H9 (cell line): ENCODE data around the gene JCHAIN. TPM values are rescaled to one million over a fixed set of nuclear protein-coding genes. Genes with fewer than 3 reads are reported as not detected.

Source experiments
- DNase-seq: peaks from one replicate; pipeline ENCODE4 v3.0.0-alpha.2; 2017
- H2AFZ ChIP-seq: one replicate; pipeline ENCODE4 v1.6.1; 2013; ENCODE audit warnings: mild to moderate bottlenecking, low read length, control low read depth, moderate library complexity
- H2AK5ac ChIP-seq: 2 replicates; pipeline ENCODE4 v1.6.1; 2013; ENCODE audit warnings: low read length, control low read depth, mixed read lengths; ENCODE audit not compliant: insufficient read length
- H2BK120ac ChIP-seq: one replicate; pipeline ENCODE4 v1.6.1; 2013; ENCODE audit warnings: low read depth, mild to moderate bottlenecking, low read length, control low read depth, inconsistent platforms; ENCODE audit not compliant: poor library complexity, severe bottlenecking
- H2BK12ac ChIP-seq: 2 replicates; pipeline ENCODE4 v1.6.1; 2013; ENCODE audit warnings: low read length, control low read depth, mixed read lengths, low read depth; ENCODE audit not compliant: insufficient read length
- H2BK15ac ChIP-seq: 2 replicates; pipeline ENCODE4 v1.6.1; 2013; ENCODE audit warnings: low read depth, low read length, control low read depth
- H2BK20ac ChIP-seq: one replicate; pipeline ENCODE4 v1.6.1; 2013; ENCODE audit warnings: low read depth, mild to moderate bottlenecking, low read length, control low read depth, inconsistent platforms; ENCODE audit not compliant: poor library complexity, severe bottlenecking
- H2BK5ac ChIP-seq: 2 replicates; pipeline ENCODE4 v1.6.1; 2013; ENCODE audit warnings: low read length, control low read depth, mixed read lengths; ENCODE audit not compliant: insufficient read length
- H3K14ac ChIP-seq: 2 replicates; pipeline ENCODE4 v1.6.1; 2013; ENCODE audit warnings: low read length, control low read depth; ENCODE audit not compliant: insufficient read depth
- H3K18ac ChIP-seq: 2 replicates; pipeline ENCODE4 v1.6.1; 2013; ENCODE audit warnings: low read depth, mild to moderate bottlenecking, mixed read lengths, low read length, control low read depth; ENCODE audit not compliant: insufficient read length
- H3K23ac ChIP-seq: 2 replicates; pipeline ENCODE4 v1.6.1; 2013; ENCODE audit warnings: low read length, control low read depth, mixed read lengths, low read depth; ENCODE audit not compliant: insufficient read length
- H3K23me2 ChIP-seq: 2 replicates; pipeline ENCODE4 v1.6.1; 2013; ENCODE audit warnings: low read depth, mild to moderate bottlenecking, mixed read lengths, low read length, control low read depth; ENCODE audit not compliant: insufficient read length, poor library complexity, severe bottlenecking
- H3K27ac ChIP-seq: 2 replicates; pipeline ENCODE4 v1.5.1; 2013; ENCODE audit warnings: low read length, control low read depth, mixed read lengths, low read depth; ENCODE audit not compliant: insufficient read length
- H3K27me3 ChIP-seq: 2 replicates; pipeline ENCODE4 v1.6.1; 2013; ENCODE audit warnings: low read length, control low read depth, inconsistent platforms; ENCODE audit not compliant: insufficient read depth
- H3K4ac ChIP-seq: 2 replicates; pipeline ENCODE4 v1.6.1; 2013; ENCODE audit warnings: low read depth, mild to moderate bottlenecking, control low read depth, inconsistent platforms, low read length, moderate library complexity
- H3K4me1 ChIP-seq: 2 replicates; pipeline ENCODE4 v1.6.1; 2013; ENCODE audit warnings: low read length, control low read depth, inconsistent platforms; ENCODE audit not compliant: insufficient read depth
- H3K4me2 ChIP-seq: 2 replicates; pipeline ENCODE4 v1.6.1; 2013; ENCODE audit warnings: low read length, control low read depth, mixed read lengths; ENCODE audit not compliant: insufficient read length, insufficient read depth
- H3K56ac ChIP-seq: 2 replicates; pipeline ENCODE4 v1.6.1; 2013; ENCODE audit warnings: low read depth, mild to moderate bottlenecking, mixed read lengths, low read length, control low read depth; ENCODE audit not compliant: insufficient read length
- H3K79me1 ChIP-seq: 2 replicates; pipeline ENCODE4 v1.6.1; 2013; ENCODE audit warnings: low read depth, mild to moderate bottlenecking, moderate library complexity, low read length, control low read depth, inconsistent platforms; ENCODE audit not compliant: insufficient read depth, poor library complexity, severe bottlenecking
- H3K79me2 ChIP-seq: 2 replicates; pipeline ENCODE4 v1.6.1; 2013; ENCODE audit warnings: low read length, control low read depth, inconsistent platforms; ENCODE audit not compliant: insufficient read depth
- H3K9ac ChIP-seq: 2 replicates; pipeline ENCODE4 v1.6.1; 2013; ENCODE audit warnings: low read length, control low read depth, mixed read lengths; ENCODE audit not compliant: insufficient read length; ENCODE audit errors: extremely low read depth
- H3K9me3 ChIP-seq: one replicate; pipeline ENCODE4 v1.6.1; 2013; ENCODE audit warnings: low read depth, low read length, inconsistent platforms; ENCODE audit not compliant: control insufficient read depth
- H3T11ph ChIP-seq: one replicate; pipeline ENCODE4 v1.6.1; 2013; ENCODE audit warnings: mild to moderate bottlenecking, low read length, control low read depth, inconsistent platforms
- H4K20me1 ChIP-seq: one replicate; pipeline ENCODE4 v1.6.1; 2013; ENCODE audit not compliant: control insufficient read depth, insufficient read length, insufficient read depth
- H4K5ac ChIP-seq: 2 replicates; pipeline ENCODE4 v1.6.1; 2013; ENCODE audit warnings: low read depth, mild to moderate bottlenecking, mixed read lengths, low read length, control low read depth; ENCODE audit not compliant: insufficient read length
- H4K8ac ChIP-seq: replicated peaks from 2 replicates; pipeline ENCODE4 v1.6.1; 2013; ENCODE audit warnings: low read length, control low read depth, mixed read lengths, low read depth; ENCODE audit not compliant: insufficient read length
- H4K91ac ChIP-seq: 2 replicates; pipeline ENCODE4 v1.6.1; 2013; ENCODE audit warnings: low read depth, mild to moderate bottlenecking, moderate library complexity, mixed read lengths, low read length, control low read depth; ENCODE audit not compliant: insufficient read length
- H3K27ac Mint-ChIP-seq, 3 experiments: 2 replicates in 2 of 3; 3 replicates in 1 of 3; pipeline ENCODE4 v1.8.0; 2020 to 2021; ENCODE audit warnings: mixed read lengths in 3 of 3, mild to moderate bottlenecking in 1 of 3, moderate library complexity in 1 of 3
- H3K27me3 Mint-ChIP-seq: 2 replicates; pipeline ENCODE4 v1.8.0; 2021; ENCODE audit warnings: low read depth, mild to moderate bottlenecking, moderate library complexity, mixed read lengths
- H3K36me3 Mint-ChIP-seq, 3 experiments: 2 replicates in 2 of 3; 3 replicates in 1 of 3; pipeline ENCODE4 v1.8.0; 2020 to 2021; ENCODE audit warnings: low read depth in 3 of 3, mixed read lengths in 3 of 3; ENCODE audit not compliant: insufficient read depth in 1 of 3
- H3K4me1 Mint-ChIP-seq, 2 experiments: 2 replicates each; pipeline ENCODE4 v1.8.0; 2020; ENCODE audit warnings: mixed read lengths in 2 of 2
- H3K4me3 Mint-ChIP-seq, 2 experiments: 2 replicates in 1 of 2; 3 replicates in 1 of 2; pipeline ENCODE4 v1.8.0; 2020 to 2021; ENCODE audit warnings: mild to moderate bottlenecking in 2 of 2, mixed read lengths in 2 of 2, moderate library complexity in 1 of 2
- H3K9me3 Mint-ChIP-seq, 2 experiments: 2 replicates in 1 of 2; 3 replicates in 1 of 2; pipeline ENCODE4 v1.8.0; 2020; ENCODE audit warnings: mild to moderate bottlenecking in 2 of 2, mixed read lengths in 2 of 2, moderate library complexity in 1 of 2
- CTCF ChIP-seq: fragments of 200-600 bp; sonication (generic); conservative IDR thresholded peaks from 3 replicates; pipeline ENCODE4 v1.8.0; 2021; ENCODE audit warnings: antibody characterized with exemption, mild to moderate bottlenecking
- WGBS: extraction: QIAGEN DNeasy Blood & Tissue Kit; methylation state at CpG from one replicate; pipeline ENCODE4 v1.1.7; 2013; ENCODE audit warnings: missing lambda C conversion rate, low lambda C conversion rate, mixed read lengths; ENCODE audit not compliant: insufficient read length; ENCODE audit errors: extremely low coverage; 5-methylcytosine and 5-hydroxymethylcytosine counted together
- total RNA-seq: library from RNA; stranded (reverse); gene quantifications from 2 replicates; pipeline ENCODE4 v1.2.1, GENCODE V29; 2021

The JCHAIN gene
- total RNA-seq, 1 experiment from 2014 or later, result not detected

DNA sequence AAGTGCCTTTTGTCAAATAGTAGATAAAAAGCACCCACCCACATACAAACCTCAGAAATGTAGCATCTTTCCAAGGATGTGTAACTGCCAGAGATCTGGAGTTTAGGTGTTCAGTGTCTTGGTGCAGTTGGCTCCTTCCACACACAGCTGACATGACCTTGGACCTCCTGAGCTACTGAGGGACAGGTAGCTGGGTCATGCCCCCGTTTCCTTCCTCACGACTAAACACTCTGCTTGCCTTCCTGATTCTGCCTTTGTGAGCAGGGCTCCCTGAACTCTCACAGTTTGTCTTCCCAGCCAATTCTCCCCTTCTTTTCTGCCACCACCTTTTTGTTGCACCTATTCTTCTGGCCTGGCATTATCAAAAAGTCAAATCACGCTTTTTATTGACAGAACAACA is 45.3 kb upstream of the JCHAIN start:
- Histone ChIP-seq H3K79me2 (no peaks in the 10 kb centered on the region; the same call in 1 of the 2 replicates), H4K8ac (no peak overlapping the region), H3K23me2 (no peaks in the 10 kb centered on the region), H3K56ac (no peak overlapping the region), H3K14ac (no peak overlapping the region), H3K18ac (no peak overlapping the region), H3K27ac (no peak overlapping the region), H3K79me1 (no peaks in the 10 kb centered on the region), H4K5ac (no peak overlapping the region), H3K23ac (no peak overlapping the region), H3K9me3 (no peaks in the 10 kb centered on the region), H2BK5ac (no peak overlapping the region), H2AK5ac (no peak overlapping the region), H2BK20ac (no peak overlapping the region), H2BK120ac (no peak overlapping the region), H3K4ac (no peak overlapping the region), H2AFZ (no peak overlapping the region), H4K20me1 (no peaks in the 10 kb centered on the region), H3K4me1 (no peaks in the 10 kb centered on the region; the same call in 1 of the 2 replicates), H4K91ac (no peak overlapping the region), H3T11ph (no peak overlapping the region), H3K4me2 (no peak overlapping the region), H2BK15ac (no peak overlapping the region), H2BK12ac (no peak overlapping the region), H3K27me3 (no peaks in the 10 kb centered on the region), H3K9ac (no peak overlapping the region)
- TF ChIP-seq CTCF, result no peak
- Mint-ChIP-seq H3K9me3 (no peaks in the 10 kb centered on the region), H3K27me3 (no peaks in the 10 kb centered on the region), H3K4me3 (no peak overlapping the region), H3K36me3 (no peaks in the 10 kb centered on the region; a peak in 1 of 7 replicates), H3K27ac (peak overlapping the region in 1 of 3 experiments; percentile 53; a peak in 1 of 7 replicates), H3K4me1 (peaks cover 34 to 42% of the 10 kb centered on the region in 2 experiments)
- no peak for DNase-seq
- no CpG with 5 or more reads among the region's 3 CpGs for WGBS
